Left renal pelvis (tissue), 4 donors: ENCODE results near the gene ACER3. TPM values are rescaled to one million over a fixed set of nuclear protein-coding genes. Genes with fewer than 3 reads are reported as not detected.
"Not testable (repeated sequence)": the region's sequence is repeated elsewhere in the genome, so short reads cannot be mapped to it uniquely, and the experiment has no call there.

Source experiments
- DNase-seq, 4 donors: peaks; one replicate each; pipeline ENCODE4 v3.0.0-alpha.2; 2013; ENCODE audit warnings: low read depth in 4 of 4, low spot score in 3 of 4
- polyA plus RNA-seq, 4 donors: library from polyadenylated mRNA; unstranded; fragments of 120-200 nt; gene quantifications; one replicate each; pipeline ENCODE4 v1.2.1, GENCODE V29; 2013; ENCODE audit not compliant: insufficient read length in 4 of 4

Gene ACER3
- polyA plus RNA-seq = 10 to 100 TPM; 14.8 to 18.2 (median 16.7) TPM

DNA sequence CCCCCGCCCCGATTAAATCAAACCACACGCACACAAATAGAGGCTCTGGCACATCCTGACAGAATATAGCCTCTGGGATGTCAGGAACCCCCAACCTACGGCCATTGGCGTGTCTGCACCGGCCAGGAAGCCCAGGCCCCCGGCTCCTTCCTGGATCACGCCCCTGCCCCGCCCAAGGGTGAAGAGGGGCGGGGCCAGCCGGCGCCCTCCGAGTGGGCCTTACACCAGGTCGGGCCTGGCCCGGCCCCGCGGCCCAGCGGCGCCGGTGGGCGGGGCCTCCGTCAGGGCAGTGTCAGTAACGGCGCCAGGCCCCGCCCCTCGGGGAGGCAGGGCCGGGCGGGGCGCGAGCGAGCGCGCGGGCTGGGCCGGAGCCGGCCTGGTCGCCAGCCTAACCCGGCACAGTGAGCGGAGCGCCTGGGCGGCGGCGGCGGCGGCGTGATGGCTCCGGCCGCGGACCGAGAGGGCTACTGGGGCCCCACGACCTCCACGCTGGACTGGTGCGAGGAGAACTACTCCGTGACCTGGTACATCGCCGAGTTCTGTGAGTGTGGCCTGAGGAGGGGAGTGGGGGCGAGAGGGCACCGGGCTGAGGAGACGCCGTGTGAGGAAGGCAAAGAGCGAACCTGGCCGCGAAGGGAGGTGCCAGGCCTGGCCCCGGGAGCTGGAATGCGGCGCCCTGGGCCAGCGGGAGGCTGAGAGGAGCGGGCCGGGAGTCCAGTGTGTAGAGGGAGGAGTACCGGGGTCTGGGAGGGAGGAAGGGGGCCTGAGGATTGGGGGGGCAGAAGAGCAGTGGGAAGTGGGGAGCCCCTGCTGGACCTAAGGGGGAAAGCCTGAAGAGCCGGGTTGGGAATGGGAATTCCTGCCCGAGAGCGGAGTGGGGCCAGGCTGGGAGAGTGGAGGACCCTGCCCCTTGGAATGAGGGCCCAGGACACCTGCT is at the start of gene ACER3:
Gene ACER3 (plus strand): TSS at position 380 of the 937 bp plus-strand sequence. CDS start 59 bp downstream, at position 439.
- peak; percentile 67 to 83 (median 82) for DNase-seq

DNA sequence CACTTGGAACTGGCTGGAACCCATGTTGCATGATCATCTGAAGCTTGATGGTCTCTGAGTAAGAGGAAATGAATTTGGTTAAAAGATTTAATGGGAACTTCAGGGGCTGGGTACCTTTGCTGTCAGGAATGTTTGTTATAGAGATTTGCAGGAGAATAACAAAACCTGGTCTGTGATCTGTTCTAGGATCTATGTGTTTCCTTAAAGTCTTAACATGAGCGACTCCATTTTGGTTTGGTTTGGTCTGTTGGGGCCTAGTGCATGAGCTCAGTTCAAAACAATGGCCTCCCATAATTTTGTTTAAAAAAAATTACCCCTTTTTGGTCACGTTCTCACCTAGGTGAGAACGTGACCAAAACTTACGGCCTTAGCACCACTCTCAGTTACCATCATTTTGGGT is 49.5 kb upstream of the ACER3 start:
- DNase-seq = no peak

DNA sequence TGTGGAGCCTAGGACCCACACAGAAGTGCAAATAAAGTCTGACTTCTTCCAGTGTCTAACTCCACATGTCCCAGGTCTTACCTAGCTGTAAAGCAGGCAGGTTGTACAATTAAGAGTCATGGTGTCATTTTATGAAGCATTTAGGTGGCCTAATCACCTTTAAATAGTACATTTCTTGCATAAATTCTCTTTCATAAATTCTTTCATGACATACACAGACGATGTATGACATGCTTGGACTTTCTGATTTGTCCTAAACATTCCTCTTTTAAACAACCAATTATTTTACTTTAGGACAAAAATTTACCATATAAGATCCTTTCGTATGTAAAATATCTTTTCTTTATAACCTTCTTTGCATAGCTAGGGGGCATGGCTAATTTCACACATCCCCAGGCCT is 46.3 kb upstream of the ACER3 start:
- DNase-seq = no peak

DNA sequence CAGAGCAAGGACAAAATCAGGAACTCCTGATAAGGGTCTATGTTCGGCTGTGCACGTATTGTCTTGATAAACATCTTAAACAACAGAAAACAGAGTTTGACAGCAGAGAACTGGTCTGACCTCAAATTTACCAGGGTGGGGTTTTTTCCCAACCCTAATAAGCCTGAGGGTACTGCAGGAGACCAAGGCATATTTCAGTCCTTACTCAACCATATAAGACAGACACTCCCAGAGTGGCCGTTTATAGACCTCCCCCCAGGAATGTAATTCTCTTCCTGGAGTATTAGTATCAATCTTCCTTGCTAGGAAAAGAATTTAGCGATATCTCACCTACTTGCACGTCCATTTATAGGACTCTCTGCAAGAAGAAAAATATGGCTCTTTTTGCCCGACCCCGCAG is 45.0 kb upstream of the ACER3 start:
- DNase-seq = not testable (repeated sequence)

DNA sequence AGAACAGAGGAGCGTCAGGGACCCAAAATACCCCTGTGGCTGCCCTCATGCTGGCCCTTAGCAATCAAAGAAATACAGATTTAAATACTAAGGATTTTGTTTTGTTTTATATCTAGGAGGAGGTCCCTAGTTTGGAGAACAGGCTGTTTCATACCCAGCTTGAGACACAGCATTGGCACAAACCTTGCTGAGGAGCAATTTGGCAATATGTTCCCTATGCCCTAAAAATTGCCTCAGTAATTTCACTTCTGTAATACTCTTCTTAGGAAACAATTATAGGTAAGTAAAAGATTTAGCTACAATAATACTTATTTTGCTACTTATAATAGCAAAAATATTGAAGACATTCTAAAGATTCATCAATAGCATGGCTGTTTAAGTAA is 40.5 kb upstream of the ACER3 start:
- no peak for DNase-seq

DNA sequence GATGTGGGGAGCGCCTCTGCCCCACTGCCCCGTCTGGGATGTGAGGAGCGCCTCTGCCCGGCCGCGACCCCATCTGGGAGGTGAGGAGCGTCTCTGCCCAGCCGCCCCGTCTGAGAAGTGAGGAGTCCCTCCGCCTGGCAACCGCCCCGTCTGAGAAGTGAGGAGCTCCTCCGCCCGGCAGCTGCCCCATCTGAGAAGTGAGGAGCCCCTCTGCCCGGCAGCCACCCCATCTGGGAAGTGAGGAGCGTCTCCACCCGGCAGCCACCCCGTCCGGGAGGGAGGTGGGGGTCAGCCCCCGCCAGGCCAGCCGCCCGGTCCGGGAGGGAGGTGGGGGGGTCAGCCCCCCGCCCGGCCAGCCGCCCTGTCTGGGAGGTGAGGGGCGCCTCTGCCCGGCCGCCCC is 39.3 kb upstream of the ACER3 start:
- DNase-seq = not testable (repeated sequence)

DNA sequence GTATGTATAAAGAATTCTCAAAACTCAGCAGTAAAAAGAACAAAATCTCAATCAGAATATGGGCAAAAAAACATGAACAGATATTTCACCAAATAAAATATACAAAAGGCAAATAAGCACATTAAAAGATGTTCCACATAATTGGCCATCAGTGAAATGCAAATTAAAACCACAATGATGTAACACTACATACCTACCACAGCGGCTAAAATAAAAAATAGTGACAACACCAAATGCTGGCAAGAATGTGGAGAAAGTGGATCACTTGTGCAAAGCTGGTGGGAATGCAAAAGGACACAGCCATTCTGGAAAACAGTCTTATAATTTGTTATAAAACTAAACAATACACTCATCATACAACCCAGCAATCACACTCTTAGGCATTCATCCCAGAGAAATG is 38.3 kb upstream of the ACER3 start:
- no peak for DNase-seq

DNA sequence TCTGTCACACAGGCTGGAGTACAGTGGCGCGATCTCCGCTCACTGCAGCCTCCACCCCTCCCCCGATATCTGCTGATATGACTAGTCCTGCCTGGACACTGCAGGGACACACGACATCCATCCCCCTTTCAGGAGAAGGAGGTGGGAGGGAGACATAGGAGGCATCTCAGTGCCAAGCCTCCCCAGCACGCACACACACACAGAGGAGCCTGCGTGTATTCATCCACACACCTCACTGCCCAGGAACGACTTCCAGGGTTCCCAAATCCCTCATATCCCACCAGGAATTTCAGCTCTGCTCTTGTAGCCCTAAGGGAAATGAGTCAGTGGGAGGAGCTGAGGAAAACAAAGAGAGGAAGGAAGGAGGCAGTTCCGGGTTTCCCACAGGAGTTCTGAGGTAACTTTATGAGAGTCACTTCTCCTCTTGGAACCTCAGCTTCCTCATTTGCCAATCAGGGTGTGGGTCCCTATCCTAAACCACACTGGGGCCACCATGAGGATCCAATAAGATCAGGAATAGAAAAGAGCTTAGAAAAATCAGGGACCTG is 37.2 kb upstream of the ACER3 start:
- no peak for DNase-seq

DNA sequence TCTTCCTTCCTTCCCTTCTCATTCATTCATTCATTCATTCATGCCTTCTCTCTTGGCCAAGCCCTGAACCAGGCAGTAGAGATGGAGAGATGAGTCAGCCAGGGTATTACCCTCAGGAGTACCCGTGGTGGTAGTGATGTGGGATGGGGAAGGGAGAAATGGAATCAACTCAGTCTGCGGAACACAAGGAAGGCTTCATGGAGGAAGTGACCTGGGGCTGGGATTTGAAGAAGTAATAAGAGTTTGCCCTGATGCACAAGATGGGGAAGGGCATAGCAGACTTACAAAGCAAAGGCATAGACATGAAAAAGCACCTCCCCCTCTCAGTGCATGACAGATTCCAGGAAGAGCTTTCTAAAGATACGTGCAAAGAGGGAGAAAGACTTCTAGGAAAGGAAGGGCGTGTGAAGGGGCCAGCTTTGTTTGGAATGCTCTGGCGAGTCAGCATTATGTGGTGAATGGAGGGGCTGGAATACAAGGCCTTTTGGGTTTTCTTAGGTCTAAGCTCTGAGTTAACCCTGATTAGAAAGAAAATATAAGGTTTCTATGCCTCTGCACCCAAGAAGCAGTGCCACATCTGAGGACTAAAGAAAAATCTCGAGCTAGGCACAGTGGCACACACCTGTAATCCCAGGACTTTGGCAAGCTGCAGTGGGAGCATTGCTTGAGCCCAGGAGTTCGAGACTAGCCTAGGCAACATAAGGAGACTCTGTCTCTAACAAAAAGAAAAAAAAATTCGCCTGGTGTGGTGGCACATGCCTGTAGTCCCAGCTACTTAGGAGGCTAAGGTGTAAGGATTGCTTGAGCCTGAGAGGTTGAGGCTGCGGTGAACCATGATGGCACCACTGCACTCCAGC is 36.4 kb upstream of the ACER3 start:
- DNase-seq = no peak

DNA sequence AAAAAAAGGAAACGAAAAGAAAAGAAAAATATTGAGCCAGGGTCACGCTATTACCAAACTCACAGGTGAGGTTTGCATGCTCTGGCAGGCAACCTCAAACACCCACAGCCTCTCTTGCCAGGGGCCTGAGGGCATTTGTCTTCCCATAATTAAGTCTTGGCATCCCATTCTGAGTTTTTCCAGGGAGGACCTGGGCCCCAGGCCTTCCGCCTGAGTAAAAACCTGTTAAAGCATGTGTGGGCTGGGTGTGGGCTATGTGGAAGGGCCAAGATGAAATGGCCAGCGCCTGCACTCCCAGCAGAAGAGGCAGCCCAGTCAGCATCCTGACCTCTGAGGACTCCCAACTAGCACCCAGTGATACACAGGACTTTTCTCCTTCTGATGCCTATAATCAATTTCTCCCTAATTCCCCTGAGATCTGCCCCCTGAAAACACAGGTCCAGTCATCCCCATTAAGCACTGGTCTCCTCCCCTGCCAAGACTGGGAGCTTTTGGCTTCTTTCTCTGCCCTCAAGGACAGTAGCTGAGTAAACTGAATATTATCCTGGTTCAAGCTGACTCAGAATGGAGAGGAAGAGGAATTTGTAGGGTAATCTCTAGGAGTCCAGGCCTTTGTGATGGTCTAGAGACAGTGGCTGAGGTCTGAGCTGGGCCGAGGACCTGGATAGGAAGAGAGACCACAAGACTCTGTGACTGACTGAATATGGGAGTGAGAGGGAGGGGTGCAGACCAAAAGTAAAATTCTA is 35.6 kb upstream of the ACER3 start:
- DNase-seq = no peak

DNA sequence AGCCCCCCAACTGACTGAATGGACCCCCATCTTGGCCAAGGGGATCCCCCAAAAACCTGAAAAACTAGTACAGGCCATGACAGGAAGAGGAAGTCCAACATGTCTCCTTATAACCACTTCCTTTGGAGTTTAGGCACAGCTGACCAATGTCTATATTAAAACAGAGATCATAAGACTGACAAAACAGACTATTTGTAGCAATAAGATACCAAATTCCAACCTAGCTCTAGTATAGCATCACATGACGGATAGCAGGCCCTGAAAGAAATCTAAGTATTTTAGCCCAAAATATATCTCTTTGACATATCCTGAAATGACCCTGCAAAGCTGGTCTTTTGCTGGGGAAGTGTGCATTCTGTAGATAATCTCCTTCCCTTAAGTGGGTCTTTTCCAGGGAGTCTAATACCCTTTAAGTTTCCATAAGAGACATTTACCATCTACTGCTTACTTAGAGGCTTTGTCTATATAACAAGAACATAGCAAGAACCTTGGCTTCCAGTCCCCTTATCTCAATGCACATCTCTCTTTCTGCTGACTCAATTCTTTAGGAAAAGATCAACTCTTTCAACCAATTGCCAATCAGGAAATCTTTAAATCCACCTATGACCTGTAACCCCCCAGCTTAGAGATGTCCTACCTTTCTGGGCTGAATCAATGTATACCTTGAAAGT is 34.9 kb upstream of the ACER3 start:
- no peak for DNase-seq

DNA sequence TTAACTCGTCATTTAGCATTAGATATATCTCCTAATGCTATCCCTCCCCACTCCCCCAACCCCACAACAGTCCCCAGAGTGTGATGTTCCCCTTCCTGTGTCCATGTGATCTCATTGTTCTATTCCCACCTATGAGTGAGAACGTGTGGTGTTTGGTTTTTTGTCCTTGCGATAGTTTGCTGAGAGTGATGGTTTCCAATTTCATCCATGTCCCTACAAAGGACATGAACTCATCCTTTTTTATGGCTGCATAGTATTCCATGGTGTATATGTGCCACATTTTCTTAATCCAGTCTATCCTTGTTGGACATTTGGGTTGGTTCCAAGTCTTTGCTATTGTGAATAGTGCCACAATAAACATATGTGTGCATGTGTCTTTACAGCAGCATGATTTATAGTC is 34.2 kb upstream of the ACER3 start:
- DNase-seq = not testable (repeated sequence)

DNA sequence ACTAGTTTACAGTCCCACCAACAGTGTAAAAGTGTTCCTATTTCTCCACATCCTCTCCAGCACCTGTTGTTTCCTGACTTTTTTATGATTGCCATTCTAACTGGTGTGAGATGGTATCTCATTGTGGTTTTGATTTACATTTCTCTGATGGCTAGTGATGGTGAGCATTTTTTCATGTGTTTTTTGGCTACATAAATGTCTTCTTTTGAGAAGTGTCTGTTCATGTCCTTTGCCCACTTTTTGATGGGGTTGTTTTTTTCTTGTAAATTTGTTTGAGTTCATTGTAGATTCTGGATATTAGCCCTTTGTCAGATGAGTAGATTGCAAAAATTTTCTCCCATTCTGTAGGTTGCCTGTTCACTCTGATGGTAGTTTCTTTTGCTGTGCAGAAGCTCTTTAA is 33.7 kb upstream of the ACER3 start:
- DNase-seq = not testable (repeated sequence)

DNA sequence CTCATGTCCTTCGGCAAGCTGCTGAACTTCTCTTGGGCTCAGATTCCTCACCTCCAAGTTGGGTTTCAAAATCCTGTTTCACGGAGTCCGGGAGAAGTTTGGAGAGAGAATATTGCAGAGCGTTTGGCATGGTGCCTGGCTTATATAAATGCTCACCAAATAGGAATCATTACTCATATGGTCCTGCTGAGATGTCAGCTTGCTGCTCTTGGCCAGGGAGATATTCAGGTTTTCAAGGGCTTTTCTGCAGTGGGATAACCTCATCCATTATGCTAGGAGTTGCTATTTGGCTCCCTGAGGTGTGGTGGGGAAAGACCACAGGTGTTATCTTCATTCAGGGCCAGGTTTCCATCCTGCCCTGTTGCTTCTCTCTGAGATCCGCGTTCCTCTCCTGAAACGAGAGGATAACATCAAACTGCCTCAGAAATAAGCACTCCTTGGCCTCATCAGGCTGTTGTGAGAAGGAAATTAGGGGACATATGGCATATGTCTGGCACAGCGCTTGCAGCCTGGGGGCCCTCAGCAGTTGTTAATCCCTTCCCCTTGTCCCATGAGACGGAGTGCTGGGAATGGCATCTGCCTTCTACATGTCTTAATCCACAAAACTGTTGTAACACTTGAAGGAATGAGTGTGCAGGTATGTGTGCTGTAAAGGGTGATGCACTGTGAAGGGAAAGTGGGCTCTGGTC is 29.9 kb upstream of the ACER3 start:
- DNase-seq = no peak

DNA sequence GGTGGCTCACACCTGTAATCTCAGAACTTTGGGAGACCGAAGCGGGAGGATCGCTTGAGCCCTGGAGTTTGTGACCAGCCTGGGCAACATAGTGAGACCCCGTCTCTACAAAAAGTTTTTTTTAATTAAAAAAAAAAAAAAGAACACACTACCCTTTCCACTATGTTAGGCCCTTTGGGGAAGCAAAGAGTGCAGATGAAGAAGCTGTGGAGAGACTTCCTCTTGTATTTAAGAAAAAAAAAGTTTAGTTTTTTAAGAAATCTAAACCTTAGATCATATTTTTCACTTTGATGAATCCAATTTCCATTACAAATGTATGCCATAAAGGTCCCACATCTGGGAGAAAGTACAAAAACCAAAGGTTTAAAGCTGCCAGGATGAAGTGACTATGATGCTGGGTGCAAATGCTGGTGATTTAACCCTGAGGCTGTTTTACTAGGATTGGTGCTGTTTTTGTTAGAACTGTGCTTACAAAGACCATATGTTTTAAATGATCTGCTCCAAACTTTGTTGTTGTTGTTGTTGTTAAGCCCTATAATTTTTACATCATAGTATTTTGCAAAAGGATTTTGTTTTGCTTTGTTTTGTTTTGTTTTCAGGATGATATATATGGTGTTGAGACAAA is 28.9 kb upstream of the ACER3 start:
- DNase-seq = no peak

DNA sequence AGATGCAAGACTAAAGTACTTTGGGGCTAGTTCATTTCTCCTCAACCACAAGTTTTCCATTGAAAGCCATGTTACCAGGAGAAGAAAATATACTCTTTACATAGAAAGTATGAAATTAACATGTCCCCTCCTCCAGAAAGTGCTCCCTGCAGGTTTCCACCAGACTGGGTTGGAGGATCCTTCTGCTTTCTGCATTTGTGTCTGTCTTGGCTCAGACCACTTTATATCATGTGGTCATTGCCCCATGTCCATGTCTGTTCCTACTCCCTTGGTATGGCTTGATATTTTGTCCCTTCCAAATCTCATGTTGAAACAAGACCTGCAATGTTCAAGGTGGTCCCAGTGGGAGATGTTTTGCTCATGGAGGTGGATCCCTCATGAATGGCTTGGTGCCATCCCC is 28.4 kb upstream of the ACER3 start:
- DNase-seq = no peak

DNA sequence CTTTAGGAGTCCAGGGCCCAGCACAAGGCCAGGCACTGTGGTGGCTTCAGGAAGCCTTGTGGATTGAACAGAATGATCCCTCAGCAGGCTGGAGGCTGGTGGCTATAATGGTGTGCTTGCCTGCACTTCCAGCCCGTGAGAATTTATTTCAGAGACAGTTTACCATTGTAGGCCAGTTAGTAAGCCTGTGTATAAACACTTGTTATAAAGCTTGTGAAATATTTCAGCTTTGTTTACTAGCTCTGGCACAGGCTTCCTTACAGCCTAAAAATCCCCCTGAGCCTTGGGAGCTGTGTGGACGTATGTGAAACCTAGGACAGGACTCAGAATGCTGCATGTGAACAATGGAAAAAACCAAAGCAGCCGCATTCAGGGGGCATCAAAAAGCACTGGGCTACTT is 26.6 kb upstream of the ACER3 start:
- no peak for DNase-seq

DNA sequence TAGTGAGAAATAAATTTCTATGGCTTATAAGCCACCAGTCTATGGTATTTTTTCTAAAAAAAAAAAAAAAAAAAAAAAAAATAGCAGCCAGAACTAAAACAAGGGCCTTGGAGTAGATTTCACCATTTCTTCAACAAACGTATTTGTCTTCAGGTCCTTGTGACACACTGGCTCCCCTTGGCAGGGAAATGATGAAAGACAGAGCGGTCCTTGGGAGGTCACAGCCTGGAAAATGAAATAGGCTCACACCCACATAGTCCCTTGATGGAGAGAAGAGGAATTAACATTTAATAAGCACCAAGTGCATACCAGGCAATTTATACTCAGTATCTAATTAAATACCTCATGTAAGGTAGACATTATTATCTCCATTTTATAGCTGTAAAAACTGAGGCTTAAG is 25.7 kb upstream of the ACER3 start:
- no peak for DNase-seq
